SU-DHL-6 (cell line): ENCODE measurements around the gene LRIT1.

ENCODE experiments used
- H2AFZ ChIP-seq: fragments of 200-600 bp; sonication (generic); 2 replicates; pipeline ENCODE4 v1.6.1; 2014; ENCODE audit warnings: low read depth, mild to moderate bottlenecking, moderate library complexity, mixed read lengths, antibody characterized with exemption, low read length; ENCODE audit not compliant: severe bottlenecking
- H3F3A ChIP-seq: fragments of 200-600 bp; shearing (Covaris generic); 2 replicates; pipeline ENCODE4 v1.6.0; 2016; ENCODE audit warnings: antibody characterized with exemption, mild to moderate bottlenecking; ENCODE audit not compliant: insufficient read depth
- H3K27ac ChIP-seq: fragments of 200-600 bp; sonication (generic); 2 replicates; pipeline ENCODE4 v1.5.1; 2016; ENCODE audit warnings: low read depth, mild to moderate bottlenecking, low read length, moderate library complexity, mixed read lengths
- H3K27me3 ChIP-seq: fragments of 200-600 bp; sonication (generic), shearing (Covaris generic); 2 replicates; pipeline ENCODE4 v1.6.0; 2014; ENCODE audit warnings: mild to moderate bottlenecking, low read length
- H3K36me3 ChIP-seq: fragments of 200-600 bp; sonication (generic); 2 replicates; pipeline ENCODE4 v1.6.1; 2014; ENCODE audit warnings: mild to moderate bottlenecking, low read length, mixed read lengths
- H3K4me2 ChIP-seq: fragments of 300-600, 200-600 bp; shearing (Covaris generic), sonication (generic); 2 replicates; pipeline ENCODE4 v1.6.0; 2014; ENCODE audit warnings: low read length, low read depth, mild to moderate bottlenecking; ENCODE audit not compliant: poor library complexity, severe bottlenecking
- H3K4me3 ChIP-seq: fragments of 200-600 bp; sonication (generic); 2 replicates; pipeline ENCODE4 v1.5.1; 2014; ENCODE audit warnings: antibody characterized with exemption, low read length, mild to moderate bottlenecking, mixed read lengths; ENCODE audit not compliant: insufficient read depth, poor library complexity, severe bottlenecking
- H3K79me2 ChIP-seq: fragments of 200-600 bp; sonication (generic); 2 replicates; pipeline ENCODE4 v1.6.1; 2014; ENCODE audit warnings: mild to moderate bottlenecking, low read length, moderate library complexity; ENCODE audit not compliant: insufficient read depth
- H3K9ac ChIP-seq: fragments of 200-600 bp; sonication (generic); 2 replicates; pipeline ENCODE4 v1.7.0; 2014; ENCODE audit warnings: mild to moderate bottlenecking, low read length
- H3K9me2 ChIP-seq: fragments of 200-600 bp; sonication (generic); replicated peaks from 2 replicates; pipeline ENCODE4 v1.6.1; 2014; ENCODE audit warnings: low read length; ENCODE audit not compliant: insufficient read depth
- H3K9me3 ChIP-seq: fragments of 200-600 bp; sonication (generic); 2 replicates; pipeline ENCODE4 v1.6.1; 2014; ENCODE audit warnings: low read length, mixed read lengths; ENCODE audit not compliant: insufficient read depth
- H4K20me1 ChIP-seq: fragments of 200-600 bp; sonication (generic); 2 replicates; pipeline ENCODE4 v1.6.1; 2014; ENCODE audit warnings: low read depth, mild to moderate bottlenecking, antibody characterized with exemption, low read length, moderate library complexity, mixed read lengths
- EZH2phosphoT487 ChIP-seq: fragments of 200-600 bp; sonication (generic), shearing (Covaris generic); conservative IDR thresholded peaks from 2 replicates; pipeline ENCODE4 v1.6.1; 2018; ENCODE audit warnings: mild to moderate bottlenecking, antibody characterized with exemption, low read length, moderate library complexity, mixed read lengths
- TF ChIP-seq, protein P1 (sequence below): fragments of 200-600 bp; sonication (generic); IDR thresholded peaks from one replicate; pipeline ENCODE4 v1.5.1; 2017; ENCODE audit warnings: antibody characterized with exemption, mild to moderate bottlenecking, low read length, moderate library complexity; ENCODE audit not compliant: insufficient read depth, poor library complexity, severe bottlenecking

LRIT1 gene

DNA sequence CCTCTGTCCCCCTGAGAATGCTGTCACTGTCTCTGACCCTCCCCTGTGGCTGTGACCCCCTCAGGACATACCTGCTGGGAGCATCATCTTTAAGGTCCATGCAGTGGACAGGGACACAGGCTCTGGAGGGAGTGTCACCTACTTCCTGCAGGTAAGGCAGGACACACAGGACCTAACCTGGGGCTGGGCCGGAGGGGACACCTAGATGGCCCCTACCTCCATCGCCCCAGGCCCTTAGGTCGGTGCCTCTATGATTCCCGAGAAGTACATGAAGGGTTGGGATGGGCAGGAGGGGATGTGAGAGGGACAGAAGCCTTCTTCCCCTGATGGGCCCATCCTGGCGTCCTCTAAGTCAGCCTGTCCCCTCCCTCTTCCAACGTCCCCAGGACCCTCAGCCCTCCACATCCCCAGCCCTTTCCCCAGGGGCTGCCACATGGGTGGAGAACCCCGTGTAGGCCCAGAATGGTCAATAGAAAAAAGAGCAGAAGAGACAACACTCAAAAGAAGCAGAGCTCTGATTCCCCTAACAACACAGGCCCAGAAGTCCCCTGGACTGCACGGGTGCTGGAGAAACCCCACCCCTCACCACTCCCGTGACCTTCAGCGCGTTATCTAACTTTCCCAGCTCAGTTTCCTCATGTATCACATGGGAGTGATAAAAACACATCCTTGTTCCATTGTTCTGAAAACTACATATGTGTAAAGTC lies 40.7 kb downstream of the LRIT1 start:
- H3K36me3 ChIP-seq = no peaks in the 10 kb centered on the region
- H3K4me2 ChIP-seq = no peak overlapping the region
- no peaks in the 10 kb centered on the region for H3K9me3 ChIP-seq
- no peaks in the 10 kb centered on the region for H3K79me2 ChIP-seq
- no peaks in the 10 kb centered on the region for H3K27me3 ChIP-seq
- H4K20me1 ChIP-seq = no peaks in the 10 kb centered on the region
- H2AFZ ChIP-seq = no peak overlapping the region
- no peak for TF ChIP-seq EZH2phosphoT487
- TF ChIP-seq, protein P1, sequence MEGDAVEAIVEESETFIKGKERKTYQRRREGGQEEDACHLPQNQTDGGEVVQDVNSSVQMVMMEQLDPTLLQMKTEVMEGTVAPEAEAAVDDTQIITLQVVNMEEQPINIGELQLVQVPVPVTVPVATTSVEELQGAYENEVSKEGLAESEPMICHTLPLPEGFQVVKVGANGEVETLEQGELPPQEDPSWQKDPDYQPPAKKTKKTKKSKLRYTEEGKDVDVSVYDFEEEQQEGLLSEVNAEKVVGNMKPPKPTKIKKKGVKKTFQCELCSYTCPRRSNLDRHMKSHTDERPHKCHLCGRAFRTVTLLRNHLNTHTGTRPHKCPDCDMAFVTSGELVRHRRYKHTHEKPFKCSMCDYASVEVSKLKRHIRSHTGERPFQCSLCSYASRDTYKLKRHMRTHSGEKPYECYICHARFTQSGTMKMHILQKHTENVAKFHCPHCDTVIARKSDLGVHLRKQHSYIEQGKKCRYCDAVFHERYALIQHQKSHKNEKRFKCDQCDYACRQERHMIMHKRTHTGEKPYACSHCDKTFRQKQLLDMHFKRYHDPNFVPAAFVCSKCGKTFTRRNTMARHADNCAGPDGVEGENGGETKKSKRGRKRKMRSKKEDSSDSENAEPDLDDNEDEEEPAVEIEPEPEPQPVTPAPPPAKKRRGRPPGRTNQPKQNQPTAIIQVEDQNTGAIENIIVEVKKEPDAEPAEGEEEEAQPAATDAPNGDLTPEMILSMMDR = no peak
- H3K9ac ChIP-seq = no peak overlapping the region
- H3K27ac ChIP-seq = no peak overlapping the region
- no peaks in the 10 kb centered on the region for H3F3A ChIP-seq
- H3K9me2 ChIP-seq = no peaks in the 10 kb centered on the region
- no peak overlapping the region for H3K4me3 ChIP-seq

GRCh38 chr10:84198206-84198915 lies 43.0 kb downstream of the LRIT1 start:
- H2AFZ ChIP-seq = no peak overlapping the region
- TF ChIP-seq EZH2phosphoT487 = no peak
- TF ChIP-seq, protein P1 = no peak
- no peaks in the 10 kb centered on the region for H3K9me3 ChIP-seq
- H3F3A ChIP-seq = no peaks in the 10 kb centered on the region
- no peak overlapping the region for H3K27ac ChIP-seq
- H4K20me1 ChIP-seq = no peaks in the 10 kb centered on the region
- H3K9me2 ChIP-seq = no peaks in the 10 kb centered on the region
- H3K4me2 ChIP-seq = no peak overlapping the region
- no peak overlapping the region for H3K4me3 ChIP-seq
- no peaks in the 10 kb centered on the region for H3K36me3 ChIP-seq
- H3K79me2 ChIP-seq = no peaks in the 10 kb centered on the region
- no peak overlapping the region for H3K9ac ChIP-seq
- no peaks in the 10 kb centered on the region for H3K27me3 ChIP-seq

DNA sequence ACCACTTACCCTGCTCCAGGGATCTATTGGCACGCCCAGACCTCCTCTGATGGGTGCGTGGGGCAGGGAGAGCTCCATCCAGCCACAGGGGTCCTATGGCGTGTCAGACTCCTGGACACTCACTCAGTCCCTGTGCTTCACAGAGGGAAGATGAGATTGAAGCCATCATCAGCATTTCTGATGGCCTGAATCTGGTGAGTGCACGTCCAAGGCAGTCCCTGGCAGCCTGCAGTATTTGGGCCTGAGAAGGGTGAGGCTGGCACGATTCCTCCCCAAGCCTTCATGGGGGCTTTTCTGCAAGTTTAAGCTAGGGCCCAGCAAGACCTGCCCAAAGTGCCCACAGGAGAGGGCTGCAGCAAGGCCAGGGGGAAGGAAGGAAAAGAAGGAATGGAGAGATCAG lies 43.7 kb downstream of the LRIT1 start:
- Histone ChIP-seq H3K4me2 (no peak overlapping the region), H3K9ac (no peak overlapping the region), H4K20me1 (no peaks in the 10 kb centered on the region), H3K36me3 (no peaks in the 10 kb centered on the region), H3F3A (no peaks in the 10 kb centered on the region), H3K27ac (no peak overlapping the region), H3K27me3 (no peaks in the 10 kb centered on the region), H3K79me2 (no peaks in the 10 kb centered on the region), H2AFZ (no peak overlapping the region), H3K9me3 (no peaks in the 10 kb centered on the region), H3K9me2 (no peaks in the 10 kb centered on the region), H3K4me3 (no peak overlapping the region)
- no peak for TF ChIP-seq EZH2phosphoT487
- TF ChIP-seq, protein P1 = no peak
